CD4-positive, alpha-beta memory T cell (primary cell): ENCODE results near the gene SYNPO. TPM values are rescaled to one million over a fixed set of nuclear protein-coding genes. Genes with fewer than 3 reads are reported as not detected.

ENCODE experiments used
- CTCF ChIA-PET: fragments of 350-600 bp; sonication (Branson Sonifier 250); formaldehyde crosslinking; loops from one replicate; lab custom pipeline; 2021; ENCODE audit warnings: inconsistent platforms; ENCODE audit not compliant: partially characterized antibody; lab: Charles Lee
- POLR2A ChIA-PET: fragments of 350-600 bp; sonication (Branson Sonifier 250); formaldehyde crosslinking; loops from one replicate; lab custom pipeline; 2021; ENCODE audit not compliant: partially characterized antibody; lab: Charles Lee
- DNase-seq, 5 donors: peaks; one replicate each; pipeline versions ENCODE4 v3.0.0 to v3.0.0-alpha.2; 2020 to 2022; ENCODE audit warnings: mixed read lengths in 1 of 5
- H3K27ac ChIP-seq: one replicate; pipeline ENCODE4 v1.7.0; 2013; ENCODE audit warnings: low read depth, low read length
- H3K27me3 ChIP-seq: 2 replicates; pipeline ENCODE4 v1.7.0; 2013; ENCODE audit warnings: mild to moderate bottlenecking, low read length, moderate library complexity; ENCODE audit not compliant: insufficient read depth
- H3K36me3 ChIP-seq: 2 replicates; pipeline ENCODE4 v1.7.0; 2013; ENCODE audit warnings: mild to moderate bottlenecking, low read length, moderate library complexity; ENCODE audit not compliant: insufficient read depth
- H3K4me1 ChIP-seq: 2 replicates; pipeline ENCODE4 v1.7.0; 2013; ENCODE audit warnings: mild to moderate bottlenecking, low read length, moderate library complexity; ENCODE audit not compliant: insufficient read depth
- H3K4me3 ChIP-seq, 2 donors: one replicate each; pipeline ENCODE4 v1.7.0; 2013; ENCODE audit warnings: low read length in 2 of 2, mild to moderate bottlenecking in 1 of 2
- H3K9me3 ChIP-seq, 2 donors: one replicate each; pipeline ENCODE4 v1.7.0; 2013; ENCODE audit warnings: low read length in 2 of 2, control low read depth in 1 of 2; ENCODE audit not compliant: control insufficient read depth in 1 of 2
- H3K27ac Mint-ChIP-seq, 7 donors: one replicate each; pipeline ENCODE4 v1.8.0; 2020 to 2021; ENCODE audit warnings: mixed read lengths in 7 of 7, mild to moderate bottlenecking in 6 of 7, inconsistent platforms in 3 of 7, moderate library complexity in 3 of 7
- H3K27me3 Mint-ChIP-seq, 2 donors: one replicate each; pipeline ENCODE4 v1.8.0; 2020 to 2021; ENCODE audit warnings: mixed read lengths in 2 of 2
- H3K36me3 Mint-ChIP-seq, 2 donors: one replicate each; pipeline ENCODE4 v1.8.0; 2020 to 2021; ENCODE audit warnings: mixed read lengths in 2 of 2, inconsistent platforms in 1 of 2, mild to moderate bottlenecking in 1 of 2
- H3K4me1 Mint-ChIP-seq, 4 donors: one replicate each; pipeline ENCODE4 v1.8.0; 2020 to 2021; ENCODE audit warnings: mixed read lengths in 4 of 4, mild to moderate bottlenecking in 1 of 4
- H3K4me3 Mint-ChIP-seq, 8 donors: one replicate each; pipeline ENCODE4 v1.8.0; 2020 to 2021; ENCODE audit warnings: mixed read lengths in 8 of 8, mild to moderate bottlenecking in 7 of 8, moderate library complexity in 6 of 8, inconsistent platforms in 3 of 8
- H3K9me3 Mint-ChIP-seq, 8 donors: one replicate each; pipeline ENCODE4 v1.8.0; 2020 to 2021; ENCODE audit warnings: mixed read lengths in 8 of 8, mild to moderate bottlenecking in 5 of 8, inconsistent platforms in 3 of 8, moderate library complexity in 1 of 8
- intact Hi-C: fragments of 100-400 bp; cut with micrococcal nuclease; formaldehyde crosslinking; loops from one replicate; pipeline ENCODE4 v1.15.1; 2023
- polyA plus RNA-seq, 2 donors: library from polyadenylated mRNA; unstranded; fragments of 300-500 nt; fragmentation: Illumina TruSeq; gene quantifications; one replicate each; pipeline ENCODE4 v1.2.3, GENCODE V29; 2021
- total RNA-seq, 2 experiments: library from RNA; stranded (reverse); gene quantifications; one replicate each; pipeline ENCODE4 v1.2.3, GENCODE V29; 2021

Gene SYNPO
- total and polyA plus RNA-seq, 4 experiments from 2014 or later = 0.06 TPM; not detected in 3

- no peaks in the 10 kb centered on the region for H3K27me3 ChIP-seq
- H3K27ac ChIP-seq = no peak overlapping the region
- H3K9me3 ChIP-seq = no peaks in the 10 kb centered on the region
- Mint-ChIP-seq H3K27me3 (peaks cover 1 to 10% of the 10 kb centered on the region in 2 donors), H3K36me3 (no peaks in the 10 kb centered on the region), H3K9me3 (no peaks in the 10 kb centered on the region), H3K4me3 (no peak overlapping the region), H3K27ac (no peak overlapping the region), H3K4me1 (peaks cover 12 to 16% (median 16%) of the 10 kb centered on the region in 4 donors)
- H3K4me1 ChIP-seq = peaks cover 20% of the 10 kb centered on the region
- H3K36me3 ChIP-seq = no peaks in the 10 kb centered on the region
- CTCF ChIA-PET = no interaction called here
- intact Hi-C loops = no loop called here
- POLR2A ChIA-PET = no interaction called here
- DNase-seq = no peak
- no peak overlapping the region for H3K4me3 ChIP-seq
Measured at GRCh38 chr5:150622157-150622556, 18.3 kb upstream of the SYNPO start.

GRCh38 chr5:150623152-150623877 lies 17.1 kb upstream of the SYNPO start:
- Mint-ChIP-seq H3K27me3 (peaks cover 1 to 14% of the 10 kb centered on the region in 2 donors), H3K27ac (peak overlapping the region in 4 of 7 donors; percentile 17 to 77 (median 51)), H3K4me1 (peaks cover 12 to 16% (median 16%) of the 10 kb centered on the region in 4 donors), H3K9me3 (no peaks in the 10 kb centered on the region), H3K4me3 (peak overlapping the region; percentile 10 to 92 (median 60)), H3K36me3 (no peaks in the 10 kb centered on the region)
- H3K27ac ChIP-seq = no peak overlapping the region
- no peak overlapping the region for H3K4me3 ChIP-seq
- no peaks in the 10 kb centered on the region for H3K9me3 ChIP-seq
- DNase-seq = no peak
- intact Hi-C loops = no loop called here
- H3K4me1 ChIP-seq = peaks cover 20% of the 10 kb centered on the region
- no peaks in the 10 kb centered on the region for H3K36me3 ChIP-seq
- CTCF ChIA-PET = no interaction called here
- POLR2A ChIA-PET = interaction anchor here (1.7 kb wide), 1 partner anchor 78 kb away, joined by 5 read pairs; the partner anchor contains the start of gene RBM22
- H3K27me3 ChIP-seq = no peaks in the 10 kb centered on the region

- DNase-seq = no peak
- Mint-ChIP-seq H3K36me3 (no peaks in the 10 kb centered on the region), H3K4me1 (peaks cover 12 to 16% (median 16%) of the 10 kb centered on the region in 4 donors), H3K9me3 (no peaks in the 10 kb centered on the region), H3K27ac (peak overlapping the region in 3 of 7 donors; percentile 33 to 86 (median 81)), H3K27me3 (peaks cover 1 to 14% of the 10 kb centered on the region in 2 donors), H3K4me3 (peak overlapping the region; percentile 78 to 92 (median 90))
- peaks cover 20% of the 10 kb centered on the region for H3K4me1 ChIP-seq
- no peaks in the 10 kb centered on the region for H3K9me3 ChIP-seq
- POLR2A ChIA-PET = interaction anchor here (1.7 kb wide), 1 partner anchor 77 kb away, joined by 5 read pairs; the partner anchor contains the start of gene RBM22
- H3K27ac ChIP-seq = no peak overlapping the region
- CTCF ChIA-PET = no interaction called here
- H3K27me3 ChIP-seq = no peaks in the 10 kb centered on the region
- no peak overlapping the region for H3K4me3 ChIP-seq
- no peaks in the 10 kb centered on the region for H3K36me3 ChIP-seq
- intact Hi-C loops = no loop called here
Measured at GRCh38 chr5:150623878-150624216, 16.6 kb upstream of the SYNPO start.

- no peaks in the 10 kb centered on the region for H3K9me3 Mint-ChIP-seq
- ChIA-PET CTCF (no interaction called here), POLR2A (interaction anchor here (1.7 kb wide), 1 partner anchor 76 kb away, joined by 5 read pairs; the partner anchor contains the start of gene RBM22)
- H3K4me1 Mint-ChIP-seq = peaks cover 12 to 16% (median 16%) of the 10 kb centered on the region in 4 donors
- no peaks in the 10 kb centered on the region for H3K36me3 Mint-ChIP-seq
- peak overlapping the region; percentile 78 to 92 (median 90) for H3K4me3 Mint-ChIP-seq
- Histone ChIP-seq H3K27me3 (no peaks in the 10 kb centered on the region), H3K9me3 (no peaks in the 10 kb centered on the region), H3K36me3 (no peaks in the 10 kb centered on the region), H3K4me3 (peak overlapping the region in 1 of 2 donors; percentile 47), H3K4me1 (peaks cover 20% of the 10 kb centered on the region), H3K27ac (no peak overlapping the region)
- peak; percentile 9 to 44 (median 25) for DNase-seq
- H3K27me3 Mint-ChIP-seq = peaks cover 1 to 16% of the 10 kb centered on the region in 2 donors
- intact Hi-C loops = no loop called here
- peak overlapping the region in 5 of 7 donors; percentile 33 to 88 (median 81) for H3K27ac Mint-ChIP-seq
Measured at GRCh38 chr5:150624334-150625163, 15.9 kb upstream of the SYNPO start.

GRCh38 chr5:150625164-150625535 lies 15.3 kb upstream of the SYNPO start:
- Histone ChIP-seq H3K4me3 (peak overlapping the region in 1 of 2 donors; percentile 47), H3K4me1 (peaks cover 20% of the 10 kb centered on the region), H3K27ac (no peak overlapping the region), H3K27me3 (no peaks in the 10 kb centered on the region), H3K9me3 (no peaks in the 10 kb centered on the region), H3K36me3 (no peaks in the 10 kb centered on the region)
- intact Hi-C loops = no loop called here
- H3K27ac Mint-ChIP-seq = no peak overlapping the region
- H3K4me3 Mint-ChIP-seq = peak overlapping the region in 2 of 8 donors; percentile 21 to 48
- DNase-seq = no peak
- peaks cover 1 to 16% of the 10 kb centered on the region in 2 donors for H3K27me3 Mint-ChIP-seq
- no peaks in the 10 kb centered on the region for H3K9me3 Mint-ChIP-seq
- POLR2A ChIA-PET = no interaction called here
- H3K36me3 Mint-ChIP-seq = no peaks in the 10 kb centered on the region
- CTCF ChIA-PET = no interaction called here
- H3K4me1 Mint-ChIP-seq = peaks cover 12 to 16% (median 16%) of the 10 kb centered on the region in 4 donors

- intact Hi-C loops = no loop called here
- ChIA-PET CTCF (no interaction called here), POLR2A (interaction anchor here (0.8 kb wide), 1 partner anchor 133 kb away, joined by 3 read pairs; the partner anchor contains the start of gene DCTN4)
- DNase-seq = no peak
- H3K27ac Mint-ChIP-seq = peak overlapping the region in 2 of 7 donors; percentile 29 to 42
- H3K36me3 ChIP-seq = no peaks in the 10 kb centered on the region
- H3K27me3 ChIP-seq = no peaks in the 10 kb centered on the region
- H3K36me3 Mint-ChIP-seq = no peaks in the 10 kb centered on the region
- H3K27me3 Mint-ChIP-seq = peaks cover 1 to 16% of the 10 kb centered on the region in 2 donors
- peaks cover 20% of the 10 kb centered on the region for H3K4me1 ChIP-seq
- peak overlapping the region; percentile 2 to 61 (median 23) for H3K4me3 Mint-ChIP-seq
- no peak overlapping the region for H3K4me3 ChIP-seq
- H3K9me3 Mint-ChIP-seq = no peaks in the 10 kb centered on the region
- peaks cover 12 to 16% (median 16%) of the 10 kb centered on the region in 4 donors for H3K4me1 Mint-ChIP-seq
- H3K27ac ChIP-seq = no peak overlapping the region
- no peaks in the 10 kb centered on the region for H3K9me3 ChIP-seq
Measured at GRCh38 chr5:150625831-150626746, 14.4 kb upstream of the SYNPO start.
